ENCODE measurements around the gene TAPT1.

DNA sequence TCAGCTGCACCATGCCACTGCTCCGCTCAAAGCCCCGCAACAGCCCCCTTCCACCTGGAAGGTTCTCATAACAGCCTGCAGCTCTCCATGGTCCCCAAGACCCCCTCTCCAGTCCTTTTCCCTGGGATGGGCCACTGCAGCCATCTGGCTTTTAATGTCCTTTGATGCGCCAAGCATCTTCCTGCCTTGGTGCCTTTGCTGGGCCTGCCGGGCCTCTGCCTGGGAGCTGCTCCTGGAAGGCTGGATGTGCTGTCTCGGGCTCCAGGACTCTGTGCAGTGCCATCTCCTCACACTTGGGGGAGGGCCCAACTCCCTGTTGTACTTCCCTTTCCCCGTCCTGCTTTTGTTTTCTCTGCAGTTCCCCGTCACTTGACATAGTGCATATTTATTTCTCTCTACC is 60.3 kb downstream of the TAPT1 start:
- TF ChIP-seq EP300 (IDR thresholded peaks at IDR 0.05; ENCODE audit: borderline replicate concordance) (no peak), YY1 (IDR thresholded peaks at IDR 0.05; ENCODE audit: low read depth) (no peak), CREB1 (IDR thresholded peaks at IDR 0.05; ENCODE audit: low read depth) (no peak), EGR1 (IDR thresholded peaks at IDR 0.05) (no peak)
- TF ChIP-seq, protein P1, sequence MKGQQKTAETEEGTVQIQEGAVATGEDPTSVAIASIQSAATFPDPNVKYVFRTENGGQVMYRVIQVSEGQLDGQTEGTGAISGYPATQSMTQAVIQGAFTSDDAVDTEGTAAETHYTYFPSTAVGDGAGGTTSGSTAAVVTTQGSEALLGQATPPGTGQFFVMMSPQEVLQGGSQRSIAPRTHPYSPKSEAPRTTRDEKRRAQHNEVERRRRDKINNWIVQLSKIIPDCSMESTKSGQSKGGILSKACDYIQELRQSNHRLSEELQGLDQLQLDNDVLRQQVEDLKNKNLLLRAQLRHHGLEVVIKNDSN (IDR thresholded peaks at IDR 0.05): no peak
